Ishikawa (cell line): ENCODE data around the gene FAM222A.

Source experiments
- CEBPB ChIP-seq: IDR thresholded peaks from 2 replicates; pipeline ENCODE4 v1.6.1; 2012
- CREB1 ChIP-seq: IDR thresholded peaks from 2 replicates; pipeline ENCODE4 v1.6.1; 2012; ENCODE audit warnings: low read depth
- EGR1 ChIP-seq: IDR thresholded peaks from 2 replicates; pipeline ENCODE4 v1.6.1; 2012
- EP300 ChIP-seq: IDR thresholded peaks from 2 replicates; pipeline ENCODE4 v1.6.1; 2012; ENCODE audit warnings: borderline replicate concordance
- FOXM1 ChIP-seq: IDR thresholded peaks from 2 replicates; pipeline ENCODE4 v1.6.1; 2012; ENCODE audit warnings: low read depth, borderline replicate concordance
- NFIC ChIP-seq: IDR thresholded peaks from 2 replicates; pipeline ENCODE4 v1.6.1; 2012
- RAD21 ChIP-seq: IDR thresholded peaks from 2 replicates; pipeline ENCODE4 v1.6.1; 2012; ENCODE audit warnings: low read depth
- TAF1 ChIP-seq: IDR thresholded peaks from 2 replicates; pipeline ENCODE4 v1.6.1; 2012; ENCODE audit warnings: low read depth, mild to moderate bottlenecking
- TCF12 ChIP-seq: IDR thresholded peaks from 2 replicates; pipeline ENCODE4 v1.6.1; 2012; ENCODE audit warnings: low read depth
- TEAD4 ChIP-seq: IDR thresholded peaks from 2 replicates; pipeline ENCODE4 v1.6.1; 2012
- YY1 ChIP-seq: IDR thresholded peaks from 2 replicates; pipeline ENCODE4 v1.6.1; 2012; ENCODE audit warnings: low read depth
- ZBTB7A ChIP-seq: IDR thresholded peaks from 2 replicates; pipeline ENCODE4 v1.6.1; 2012; ENCODE audit warnings: low read depth
- TF ChIP-seq, protein P1 (sequence below): IDR thresholded peaks from 2 replicates; pipeline ENCODE4 v1.6.1; 2012
- TF ChIP-seq, protein P2 (sequence below): IDR thresholded peaks from 2 replicates; pipeline ENCODE4 v1.6.1; 2012

FAM222A gene

DNA sequence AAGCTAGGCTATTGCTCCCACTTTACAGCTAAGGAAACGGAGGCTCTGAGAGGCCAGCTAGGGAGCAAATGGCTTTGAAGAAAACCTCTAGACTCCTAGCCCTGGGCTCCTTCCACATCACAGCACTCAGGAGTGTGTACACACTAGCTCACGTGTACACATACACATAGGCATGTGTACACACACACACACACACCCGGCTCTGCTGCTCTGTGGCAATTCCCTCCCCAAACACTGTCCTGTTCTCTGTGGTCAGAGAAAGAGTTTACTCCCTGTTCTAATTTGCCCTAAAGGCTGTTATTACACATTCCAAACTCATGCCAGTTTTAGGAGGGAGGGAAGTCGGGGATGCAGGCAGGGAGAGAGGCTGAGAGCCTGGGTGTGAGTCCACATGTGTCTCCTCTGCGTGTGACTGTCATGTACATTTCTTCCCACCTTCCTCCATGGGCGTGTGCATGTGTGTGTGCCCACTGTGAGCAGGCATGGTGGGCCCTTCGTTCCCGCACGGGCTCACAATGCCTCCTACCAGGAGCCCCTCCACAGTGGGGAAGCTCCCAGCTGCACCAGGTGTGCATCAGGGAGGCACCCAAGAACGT is 105.4 kb downstream of the FAM222A start:
- TF ChIP-seq CEBPB, result no peak
- TF ChIP-seq FOXM1, result no peak
- TF ChIP-seq, protein P1, sequence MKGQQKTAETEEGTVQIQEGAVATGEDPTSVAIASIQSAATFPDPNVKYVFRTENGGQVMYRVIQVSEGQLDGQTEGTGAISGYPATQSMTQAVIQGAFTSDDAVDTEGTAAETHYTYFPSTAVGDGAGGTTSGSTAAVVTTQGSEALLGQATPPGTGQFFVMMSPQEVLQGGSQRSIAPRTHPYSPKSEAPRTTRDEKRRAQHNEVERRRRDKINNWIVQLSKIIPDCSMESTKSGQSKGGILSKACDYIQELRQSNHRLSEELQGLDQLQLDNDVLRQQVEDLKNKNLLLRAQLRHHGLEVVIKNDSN, result no peak
- no peak for TF ChIP-seq RAD21
- no peak for TF ChIP-seq TAF1
- no peak for TF ChIP-seq TEAD4
- no peak for TF ChIP-seq EP300
- TF ChIP-seq TCF12, result no peak
- TF ChIP-seq EGR1, result no peak
- no peak for TF ChIP-seq YY1
- TF ChIP-seq ZBTB7A, result no peak
- TF ChIP-seq NFIC, result no peak
- no peak for TF ChIP-seq CREB1
- TF ChIP-seq, protein P2, sequence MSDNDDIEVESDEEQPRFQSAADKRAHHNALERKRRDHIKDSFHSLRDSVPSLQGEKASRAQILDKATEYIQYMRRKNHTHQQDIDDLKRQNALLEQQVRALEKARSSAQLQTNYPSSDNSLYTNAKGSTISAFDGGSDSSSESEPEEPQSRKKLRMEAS, result no peak
